GM10248 (cell line): ENCODE measurements around the gene GLDC.
"Not testable (repeated sequence)": the region's sequence is repeated elsewhere in the genome, so short reads cannot be mapped to it uniquely, and the experiment has no call there.

Experiments
- CTCF ChIA-PET: fragments of 300-600 bp; sonication (Branson Sonifier 250); formaldehyde crosslinking; extraction: SDS; loops from one replicate; lab custom pipeline; 2021; ENCODE audit warnings: antibody characterized with exemption; lab: Yijun Ruan, JAX
- POLR2A ChIA-PET: fragments of 350-650 bp; sonication (Branson Sonifier 250); formaldehyde crosslinking; extraction: SDS; loops from one replicate; lab custom pipeline; 2020; ENCODE audit warnings: antibody characterized with exemption; lab: Yijun Ruan, JAX
- DNase-seq: peaks from one replicate; pipeline ENCODE4 v3.0.0; 2012; ENCODE audit errors: extremely low spot score
- CTCF ChIP-seq: IDR thresholded peaks from 2 replicates; pipeline ENCODE4 v1.5.1; 2012; ENCODE audit warnings: mild to moderate bottlenecking, low read depth; ENCODE audit errors: extremely low read depth, missing control alignments, control extremely low read depth

Gene GLDC

GRCh38 chr9:6656614-6657300, 11.2 kb upstream of the GLDC start:
- CTCF ChIA-PET, result interaction anchor here (0.9 to 3.8 kb wide), 4 partner anchors 9 to 72 kb away, joined by 3 to 39 read pairs (median 3); no protein-coding TSS in a partner anchor
- no peak for DNase-seq
- POLR2A ChIA-PET, result interaction anchor here (0.5 kb wide), 1 partner anchor 8 kb away, joined by 3 read pairs; no protein-coding TSS in a partner anchor
- TF ChIP-seq CTCF, result no peak

GRCh38 chr9:6655036-6655435, 9.5 kb upstream of the GLDC start:
- POLR2A ChIA-PET, result no interaction called here

GRCh38 chr9:6646293-6646636, 736 bp upstream of the GLDC start:
- POLR2A ChIA-PET, result interaction anchor here (0.5 to 1.0 kb wide), 4 partner anchors 14 to 1766 kb away, joined by 3 to 6 read pairs (median 4); no protein-coding TSS in a partner anchor
- CTCF ChIA-PET, result interaction anchor here (0.6 to 1.7 kb wide), 7 partner anchors 10 to 292 kb away, joined by 3 to 4 read pairs (median 3); no protein-coding TSS in a partner anchor
- no peak for TF ChIP-seq CTCF

More at GRCh38 chr9:6655036-6655435, 9.5 kb upstream of the GLDC start:
- CTCF ChIA-PET, result interaction anchor here (1.0 to 3.8 kb wide), 6 partner anchors 11 to 70 kb away, joined by 3 to 39 read pairs (median 7); no protein-coding TSS in a partner anchor
- peak; percentile 37 for DNase-seq
- no peak for TF ChIP-seq CTCF

GRCh38 chr9:6645105-6645354, 499 bp downstream of the GLDC start:
- DNase-seq, result peak; percentile 47
- CTCF ChIA-PET, result interaction anchor here (1.0 to 2.3 kb wide), 3 partner anchors 13 to 22 kb away, joined by 5 to 7 read pairs (median 6); no protein-coding TSS in a partner anchor
- POLR2A ChIA-PET, result not testable (repeated sequence)

More at GRCh38 chr9:6646293-6646636, 736 bp upstream of the GLDC start:
- no peak for DNase-seq

- no peak for TF ChIP-seq CTCF
- no peak for DNase-seq
- POLR2A ChIA-PET, result no interaction called here
- CTCF ChIA-PET, result interaction anchor here (1.0 to 2.3 kb wide), 5 partner anchors 9 to 42 kb away, joined by 3 to 7 read pairs (median 6); no protein-coding TSS in a partner anchor
Measured at GRCh38 chr9:6644346-6645104, 1.0 kb downstream of the GLDC start.

- DNase-seq, result no peak
- ChIA-PET POLR2A (no interaction called here), CTCF (interaction anchor here (0.8 to 2.6 kb wide), 7 partner anchors 10 to 57 kb away, joined by 3 to 7 read pairs (median 3); no protein-coding TSS in a partner anchor)
- TF ChIP-seq CTCF, result no peak
Measured at GRCh38 chr9:6641961-6642360, 3.6 kb downstream of the GLDC start.
